ENCODE measurements around the gene TAX1BP3.

Gene TAX1BP3

GRCh38 chr17:3627769-3628167, 40.6 kb downstream of the TAX1BP3 start:
- DNase-seq (ENCODE audit: low read depth in 2 of 2, low spot score in 1 of 2): no peak

- no peak for DNase-seq (ENCODE audit: low read depth in 2 of 2, low spot score in 1 of 2)
These were observed 41.3 kb downstream of the TAX1BP3 start for GRCh38 chr17:3626831-3627768.

DNA sequence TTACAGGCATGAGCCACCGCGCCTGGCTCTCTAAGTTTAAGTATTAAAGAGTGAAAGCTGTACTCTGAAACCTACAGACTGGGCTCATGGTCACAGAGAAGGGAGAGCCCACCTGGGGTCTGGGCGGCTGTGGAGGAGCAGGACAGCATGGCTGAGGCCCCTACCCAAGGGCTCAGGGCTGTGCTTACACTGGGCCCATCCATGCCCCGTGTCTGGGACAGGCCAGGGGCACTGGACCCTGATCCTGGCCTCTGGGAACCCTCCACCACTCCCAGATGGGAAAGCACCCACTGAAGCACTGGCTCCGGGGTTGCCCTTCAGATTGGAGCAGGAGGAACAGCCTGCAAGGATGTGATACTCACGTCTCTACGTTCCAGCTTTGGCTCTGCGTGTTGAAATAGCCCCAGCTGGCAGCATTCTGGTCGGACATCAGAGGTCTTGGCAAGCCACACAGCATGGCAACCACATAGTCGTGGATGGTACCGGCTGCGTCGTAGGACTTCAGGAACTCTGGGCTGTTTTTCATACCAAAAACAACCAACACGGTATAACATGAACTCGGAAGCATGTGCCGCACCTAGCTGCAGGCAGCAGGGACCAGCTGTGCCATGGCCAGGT, 45.3 kb downstream of the TAX1BP3 start:
- no peak for DNase-seq (ENCODE audit: low read depth in 2 of 2, low spot score in 1 of 2)

DNA sequence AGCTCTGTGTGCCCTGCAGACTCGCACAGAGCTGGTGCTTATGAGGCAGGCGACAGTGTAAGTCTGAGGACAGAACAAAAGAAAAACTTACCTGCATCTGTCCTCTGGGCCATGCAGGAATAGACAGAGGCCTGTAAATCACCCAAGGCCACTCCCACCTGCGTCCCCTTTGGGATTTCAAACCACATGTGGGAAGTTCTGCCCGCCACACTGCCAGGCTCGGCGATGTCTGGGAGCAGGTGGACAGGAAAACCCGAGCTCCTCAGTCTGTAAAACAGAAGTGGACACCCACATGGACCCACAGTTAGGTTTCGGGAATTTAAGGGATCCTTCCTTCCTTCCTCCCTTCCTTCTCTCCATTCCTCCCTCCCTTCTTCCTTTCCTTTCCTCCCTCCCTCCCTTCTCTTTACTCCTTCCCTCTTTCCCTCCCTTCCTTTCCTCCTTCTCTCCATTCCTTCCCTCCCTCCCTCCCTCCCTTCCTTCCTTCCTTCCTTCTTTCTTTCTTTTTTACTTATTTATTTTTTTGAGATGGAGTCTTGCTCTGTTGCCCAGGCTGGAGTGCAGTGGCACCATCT, 47.1 kb downstream of the TAX1BP3 start:
- DNase-seq (ENCODE audit: low read depth in 2 of 2, low spot score in 1 of 2): no peak

GRCh38 chr17:3615160-3615870, 53.1 kb downstream of the TAX1BP3 start:
- DNase-seq (ENCODE audit: low read depth in 2 of 2, low spot score in 1 of 2): no peak

GRCh38 chr17:3613124-3613523, 55.3 kb downstream of the TAX1BP3 start:
- DNase-seq (ENCODE audit: low read depth in 2 of 2, low spot score in 1 of 2): no peak

All from stimulated activated CD8-positive, alpha-beta memory T cell treated with anti-CD3 and anti-CD28 coated beads, Interleukin-4, amount 100 ng/mL, for 4 hours (primary cell).